Measurements from ENCODE around the gene RAET1G. TPM values are rescaled to one million over a fixed set of nuclear protein-coding genes. Genes with fewer than 3 reads are reported as not detected.

The RAET1G gene
- polyA plus RNA-seq, 2 of the 4 experiments (the other 2 are of a cell fraction): 10.1 to 24.4 TPM

DNA sequence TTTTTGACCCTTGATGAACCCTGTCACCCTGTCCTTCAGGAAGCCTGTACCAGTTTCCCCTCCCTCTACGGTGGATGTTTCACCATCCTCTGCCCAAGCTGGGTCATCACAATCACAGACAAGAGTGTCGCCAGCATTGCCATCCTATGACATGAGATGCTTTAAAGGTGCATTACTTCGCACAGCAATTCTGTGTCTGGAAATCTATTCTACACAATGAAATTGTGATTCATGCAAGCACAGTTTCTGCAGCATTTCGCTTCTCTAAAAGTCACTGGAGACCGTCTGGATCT is 16.4 kb upstream of the RAET1G start:
- TF ChIP-seq MAFK (IDR thresholded peaks at IDR 0.05; ENCODE audit: partially characterized antibody) (no peak), RCOR1 (IDR thresholded peaks at IDR 0.05; ENCODE audit: low read depth, low read length) (no peak), BHLHE40 (IDR thresholded peaks at IDR 0.05; ENCODE audit: low read depth, low read length) (no peak), NFE2L2 (conservative IDR thresholded peaks at IDR 0.05; ENCODE audit: low read length) (no peak), EHMT2 (IDR thresholded peaks at IDR 0.05; ENCODE audit: low read depth) (no peak), SMC3 (IDR thresholded peaks at IDR 0.05) (no peak), CBX2 (IDR thresholded peaks at IDR 0.05; ENCODE audit: borderline replicate concordance, low read depth) (no peak), KDM1A (IDR thresholded peaks at IDR 0.05; ENCODE audit: low read depth) (no peak), RAD21 (conservative IDR thresholded peaks at IDR 0.05 in 1 of 2, IDR thresholded peaks at IDR 0.05 in 1 of 2) (no peak), JUNB (IDR thresholded peaks at IDR 0.05) (no peak), GATA3 (IDR thresholded peaks at IDR 0.05; ENCODE audit: borderline replicate concordance) (no peak), ZNF302 (CRISPR knock-in tag; IDR thresholded peaks at IDR 0.05) (no peak), NR3C1 (IDR thresholded peaks at IDR 0.05) (no peak), FOSL2 (IDR thresholded peaks at IDR 0.05) (no peak), FOSL2 (CRISPR knock-in tag; IDR thresholded peaks at IDR 0.05) (no peak)
- TF ChIP-seq, protein P1, sequence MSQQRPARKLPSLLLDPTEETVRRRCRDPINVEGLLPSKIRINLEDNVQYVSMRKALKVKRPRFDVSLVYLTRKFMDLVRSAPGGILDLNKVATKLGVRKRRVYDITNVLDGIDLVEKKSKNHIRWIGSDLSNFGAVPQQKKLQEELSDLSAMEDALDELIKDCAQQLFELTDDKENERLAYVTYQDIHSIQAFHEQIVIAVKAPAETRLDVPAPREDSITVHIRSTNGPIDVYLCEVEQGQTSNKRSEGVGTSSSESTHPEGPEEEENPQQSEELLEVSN (IDR thresholded peaks at IDR 0.05; ENCODE audit: borderline replicate concordance, low read depth): no peak
- TF ChIP-seq, protein P2, sequence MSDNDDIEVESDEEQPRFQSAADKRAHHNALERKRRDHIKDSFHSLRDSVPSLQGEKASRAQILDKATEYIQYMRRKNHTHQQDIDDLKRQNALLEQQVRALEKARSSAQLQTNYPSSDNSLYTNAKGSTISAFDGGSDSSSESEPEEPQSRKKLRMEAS (IDR thresholded peaks at IDR 0.05): no peak
- WGBS (ENCODE audit: missing lambda C conversion rate): 72% methylated on average over 5 of the region's 5 CpGs
- Histone ChIP-seq H3K4me3 (no peak overlapping the region), H3K4me1 (peaks cover 4% of the 10 kb centered on the region; the same call in 1 of the 3 replicates), H3K9me3 (no peaks in the 10 kb centered on the region), H3K4me2 (peak overlapping the region; percentile 100; the same call in 2 of the 3 replicates), H3K27ac (no peak overlapping the region)
- ChIA-PET POLR2A (no interaction called here), CTCF (interaction anchor here (1.2 kb wide), 1 partner anchor 77 kb away, joined by 3 read pairs; no protein-coding TSS in a partner anchor)
- FAIRE-seq (no peak), DNase-seq (ENCODE audit: low read depth in 1 of 2, low spot score in 1 of 2) (no peak), ATAC-seq (no peak)

DNA sequence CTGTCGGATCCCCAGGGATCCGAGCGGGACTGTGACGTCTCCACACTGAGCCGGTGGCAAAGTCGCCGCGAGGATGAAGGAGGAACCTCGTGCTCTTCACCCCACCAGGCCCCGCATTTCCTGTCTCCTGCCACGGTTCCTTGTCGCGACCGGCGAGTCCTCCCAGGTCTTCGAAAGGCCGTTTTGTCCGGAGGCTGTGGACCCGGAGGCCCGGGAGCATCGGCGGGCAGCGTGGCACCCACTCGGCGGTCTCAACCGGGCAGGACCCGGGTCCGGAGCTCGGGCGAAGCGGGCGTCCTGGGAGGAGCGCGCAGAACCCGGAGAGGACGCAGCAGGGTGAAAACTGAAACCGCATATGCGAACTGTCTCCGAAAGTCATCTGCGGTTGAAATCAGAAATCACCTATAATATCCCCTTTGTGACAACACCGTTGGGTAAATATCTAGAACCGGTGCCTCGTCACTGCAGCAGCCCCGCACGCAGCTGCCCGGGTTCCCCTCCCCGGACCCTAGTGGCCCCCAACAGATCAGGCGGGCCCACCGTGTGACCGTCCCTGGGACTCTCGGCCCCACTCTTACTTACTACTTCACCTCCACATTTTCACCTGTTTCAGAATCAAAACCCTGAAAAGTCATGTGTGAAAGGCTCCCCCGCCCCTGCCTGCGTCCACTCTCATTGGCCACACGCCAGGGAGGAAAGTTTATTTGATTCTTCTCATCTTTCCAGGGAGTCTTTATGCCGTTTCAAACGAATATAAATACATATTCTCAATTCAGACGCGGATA is 15.8 kb upstream of the RAET1G start:
- Histone ChIP-seq H3K4me3 (peak overlapping the region; percentile 44), H3K4me2 (peak overlapping the region; percentile 100), H3K4me1 (peaks cover 4% of the 10 kb centered on the region; the same call in 1 of the 3 replicates), H3K9me3 (no peaks in the 10 kb centered on the region), H3K27ac (peak overlapping the region; percentile 49 to 84; a peak in 5 of 6 replicates)
- TF ChIP-seq, protein P3, sequence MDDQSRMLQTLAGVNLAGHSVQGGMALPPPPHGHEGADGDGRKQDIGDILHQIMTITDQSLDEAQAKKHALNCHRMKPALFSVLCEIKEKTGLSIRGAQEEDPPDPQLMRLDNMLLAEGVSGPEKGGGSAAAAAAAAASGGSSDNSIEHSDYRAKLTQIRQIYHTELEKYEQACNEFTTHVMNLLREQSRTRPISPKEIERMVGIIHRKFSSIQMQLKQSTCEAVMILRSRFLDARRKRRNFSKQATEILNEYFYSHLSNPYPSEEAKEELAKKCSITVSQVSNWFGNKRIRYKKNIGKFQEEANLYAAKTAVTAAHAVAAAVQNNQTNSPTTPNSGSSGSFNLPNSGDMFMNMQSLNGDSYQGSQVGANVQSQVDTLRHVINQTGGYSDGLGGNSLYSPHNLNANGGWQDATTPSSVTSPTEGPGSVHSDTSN (IDR thresholded peaks at IDR 0.05): no peak
- TF ChIP-seq, protein P4, sequence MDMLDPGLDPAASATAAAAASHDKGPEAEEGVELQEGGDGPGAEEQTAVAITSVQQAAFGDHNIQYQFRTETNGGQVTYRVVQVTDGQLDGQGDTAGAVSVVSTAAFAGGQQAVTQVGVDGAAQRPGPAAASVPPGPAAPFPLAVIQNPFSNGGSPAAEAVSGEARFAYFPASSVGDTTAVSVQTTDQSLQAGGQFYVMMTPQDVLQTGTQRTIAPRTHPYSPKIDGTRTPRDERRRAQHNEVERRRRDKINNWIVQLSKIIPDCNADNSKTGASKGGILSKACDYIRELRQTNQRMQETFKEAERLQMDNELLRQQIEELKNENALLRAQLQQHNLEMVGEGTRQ (IDR thresholded peaks at IDR 0.05): no peak
- TF ChIP-seq, protein P2 (IDR thresholded peaks at IDR 0.05): peak; percentile 66
- TF ChIP-seq, protein P1 (IDR thresholded peaks at IDR 0.05; ENCODE audit: borderline replicate concordance, low read depth): peak; percentile 74; the same call in 1 of the 2 replicates
- FAIRE-seq: no peak
- ChIA-PET POLR2A (no interaction called here), CTCF (interaction anchor here (1.2 kb wide), 1 partner anchor 78 kb away, joined by 3 read pairs; no protein-coding TSS in a partner anchor)
- peak in 1 of 2 experiments; percentile 20 for DNase-seq (ENCODE audit: low read depth in 1 of 2, low spot score in 1 of 2)
- ATAC-seq: peak in 1 of 2 experiments; percentile 9; a peak in 2 of 6 replicates
- 16% methylated on average over 22 of the region's 58 CpGs for WGBS (ENCODE audit: missing lambda C conversion rate)
